Esophagus squamous epithelium (tissue), 4 donors: ENCODE data around the gene ZDHHC14.

Source experiments
- POLR2A ChIP-seq, 4 donors: fragments of 450-650 bp; IDR thresholded peaks; one replicate each; pipeline ENCODE4 v1.6.1; 2017; ENCODE audit warnings: antibody characterized with exemption in 4 of 4, mild to moderate bottlenecking in 4 of 4, moderate library complexity in 3 of 4
- TF ChIP-seq, protein P1 (sequence below), 6 experiments: fragments of 450-650 bp in 4 of 6; fragments of 200-600 bp in 2 of 6; sonication (generic) in 2 of 6; IDR thresholded peaks; one replicate each; pipeline ENCODE4 v1.5.1; 2016 to 2019; ENCODE audit warnings: antibody characterized with exemption in 6 of 6, mild to moderate bottlenecking in 4 of 6, moderate library complexity in 4 of 6

GRCh38 chr6:157449610-157450009 lies 68.6 kb downstream of the ZDHHC14 start:
- TF ChIP-seq, protein P1, sequence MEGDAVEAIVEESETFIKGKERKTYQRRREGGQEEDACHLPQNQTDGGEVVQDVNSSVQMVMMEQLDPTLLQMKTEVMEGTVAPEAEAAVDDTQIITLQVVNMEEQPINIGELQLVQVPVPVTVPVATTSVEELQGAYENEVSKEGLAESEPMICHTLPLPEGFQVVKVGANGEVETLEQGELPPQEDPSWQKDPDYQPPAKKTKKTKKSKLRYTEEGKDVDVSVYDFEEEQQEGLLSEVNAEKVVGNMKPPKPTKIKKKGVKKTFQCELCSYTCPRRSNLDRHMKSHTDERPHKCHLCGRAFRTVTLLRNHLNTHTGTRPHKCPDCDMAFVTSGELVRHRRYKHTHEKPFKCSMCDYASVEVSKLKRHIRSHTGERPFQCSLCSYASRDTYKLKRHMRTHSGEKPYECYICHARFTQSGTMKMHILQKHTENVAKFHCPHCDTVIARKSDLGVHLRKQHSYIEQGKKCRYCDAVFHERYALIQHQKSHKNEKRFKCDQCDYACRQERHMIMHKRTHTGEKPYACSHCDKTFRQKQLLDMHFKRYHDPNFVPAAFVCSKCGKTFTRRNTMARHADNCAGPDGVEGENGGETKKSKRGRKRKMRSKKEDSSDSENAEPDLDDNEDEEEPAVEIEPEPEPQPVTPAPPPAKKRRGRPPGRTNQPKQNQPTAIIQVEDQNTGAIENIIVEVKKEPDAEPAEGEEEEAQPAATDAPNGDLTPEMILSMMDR (IDR thresholded peaks at IDR 0.05), result no peak
- TF ChIP-seq POLR2A (IDR thresholded peaks at IDR 0.05), result no peak
